ENCODE measurements around the gene L3MBTL2.
"Not testable (repeated sequence)": the region's sequence is repeated elsewhere in the genome, so short reads cannot be mapped to it uniquely, and the experiment has no call there.

The L3MBTL2 gene

DNA sequence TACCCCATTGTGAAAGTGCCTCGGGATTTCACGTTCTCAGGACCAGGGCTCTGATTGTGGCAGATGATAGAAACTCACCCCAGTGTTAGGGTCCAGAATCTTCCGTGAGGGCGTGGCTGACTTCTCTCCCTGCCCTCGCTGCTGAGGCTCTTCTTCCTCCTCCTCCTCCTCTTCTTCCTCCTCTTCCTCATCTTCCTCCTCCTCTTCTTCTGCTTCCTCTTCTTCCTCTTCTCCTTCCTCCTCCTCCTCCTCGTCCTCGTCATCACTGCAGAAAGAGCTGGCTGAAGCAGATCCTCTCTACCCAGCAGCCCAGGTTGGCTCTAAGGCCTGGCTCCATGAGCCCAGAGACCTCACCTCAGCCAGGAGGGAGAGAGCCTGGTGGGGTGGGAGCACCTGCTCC is 49.1 kb downstream of the L3MBTL2 start:
- no peak overlapping the region for H2BK5ac ChIP-seq (ENCODE audit: low read length)
- H3K79me2 ChIP-seq (ENCODE audit: control insufficient read depth, insufficient read depth, low read length), result no peaks in the 10 kb centered on the region
- H3K4me3 ChIP-seq (ENCODE audit: low read length), result no peak overlapping the region
- H3K4ac ChIP-seq (ENCODE audit: low read depth, low read length), result no peak overlapping the region
- H4K8ac ChIP-seq (ENCODE audit: low read depth, low read length), result no peak overlapping the region
- peaks cover 2% of the 10 kb centered on the region for H3K4me1 ChIP-seq (ENCODE audit: control insufficient read depth, low read depth, low read length)
- WGBS (ENCODE audit: extremely low coverage, insufficient coverage, low lambda C conversion rate), result no CpG with 5 or more reads among the region's 7 CpGs
- no peaks in the 10 kb centered on the region for H3K27me3 ChIP-seq (ENCODE audit: insufficient read depth, low read length, poor library complexity)
- no peak overlapping the region for H3K18ac ChIP-seq (ENCODE audit: low read length)
- H2AK5ac ChIP-seq (ENCODE audit: low read length), result no peak overlapping the region
- H3K27ac ChIP-seq (ENCODE audit: low read depth, low read length), result no peak overlapping the region
- DNase-seq, result no peak
- H2BK120ac ChIP-seq (ENCODE audit: low read depth, low read length), result no peak overlapping the region
- H4K5ac ChIP-seq (ENCODE audit: low read length), result no peak overlapping the region
- H3K79me1 ChIP-seq (ENCODE audit: low read length), result peaks cover 2% of the 10 kb centered on the region
- H2BK15ac ChIP-seq (replicated peaks; ENCODE audit: low read depth), result no peak overlapping the region
- H3K9ac ChIP-seq (ENCODE audit: low read length), result no peak overlapping the region
- no peak overlapping the region for H3K56ac ChIP-seq (ENCODE audit: low read length)
- H3K4me2 ChIP-seq (ENCODE audit: low read length), result no peak overlapping the region
- peaks cover 42% of the 10 kb centered on the region for H3K36me3 ChIP-seq (ENCODE audit: control insufficient read depth, insufficient read depth, low read length)
- no peak overlapping the region for H3K23ac ChIP-seq (ENCODE audit: low read length)

DNA sequence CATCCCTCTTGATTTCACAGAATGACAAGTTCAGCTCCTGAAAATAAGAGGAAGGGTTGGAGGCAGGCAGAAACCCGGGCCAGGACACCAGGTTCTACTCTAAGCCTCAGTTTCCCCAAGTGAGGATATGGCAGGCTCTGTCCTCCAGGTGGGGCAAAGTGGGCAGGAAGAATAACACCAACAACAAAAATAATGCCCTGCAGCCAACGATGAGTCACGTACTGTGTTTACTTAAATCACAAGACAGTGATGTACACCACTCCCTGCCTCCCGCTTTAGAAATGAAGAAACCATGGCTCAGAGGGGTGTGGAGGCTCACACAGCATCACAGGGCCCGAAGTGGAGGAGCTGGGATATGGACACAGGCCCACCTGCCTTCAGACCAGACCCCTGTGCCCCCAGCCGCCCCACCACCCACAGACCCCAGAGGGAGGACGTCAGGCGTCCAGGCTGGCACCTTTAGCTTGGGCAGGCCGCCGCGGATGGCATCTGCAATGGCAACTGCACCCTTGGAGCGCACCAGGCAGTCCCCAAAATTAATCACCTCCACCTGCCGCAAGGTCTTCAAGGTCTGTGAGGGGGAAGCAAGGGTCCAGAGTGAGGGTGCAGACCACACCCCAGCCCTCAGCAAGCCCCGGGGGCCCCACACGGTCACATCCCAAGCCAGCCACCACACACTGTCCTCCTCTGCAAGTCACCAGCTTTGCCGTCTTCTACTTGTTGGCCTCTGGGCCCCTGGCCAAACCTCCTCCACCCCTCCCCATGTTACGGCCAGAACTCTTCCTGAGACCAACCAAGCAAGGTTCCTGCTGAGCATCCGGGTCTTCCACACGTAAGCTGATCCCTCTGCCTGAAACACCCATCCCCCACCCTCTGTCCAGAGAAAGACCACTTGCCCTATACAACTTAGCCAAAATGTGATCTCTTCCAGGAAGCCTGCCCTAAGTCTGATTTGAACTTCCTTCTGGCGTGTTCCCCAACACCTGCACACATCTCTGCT is 51.4 kb downstream of the L3MBTL2 start:
- H3K4me3 ChIP-seq (ENCODE audit: low read length), result no peak overlapping the region
- no CpG with 5 or more reads among the region's 20 CpGs for WGBS (ENCODE audit: extremely low coverage, insufficient coverage, low lambda C conversion rate)
- H3K4ac ChIP-seq (ENCODE audit: low read depth, low read length), result no peak overlapping the region
- H4K8ac ChIP-seq (ENCODE audit: low read depth, low read length), result no peak overlapping the region
- DNase-seq, result peak; percentile 50
- H2AK5ac ChIP-seq (ENCODE audit: low read length), result no peak overlapping the region
- peaks cover 2% of the 10 kb centered on the region for H3K4me1 ChIP-seq (ENCODE audit: control insufficient read depth, low read depth, low read length)
- no peaks in the 10 kb centered on the region for H3K79me2 ChIP-seq (ENCODE audit: control insufficient read depth, insufficient read depth, low read length)
- peaks cover 2% of the 10 kb centered on the region for H3K79me1 ChIP-seq (ENCODE audit: low read length)
- H3K56ac ChIP-seq (ENCODE audit: low read length), result no peak overlapping the region
- no peak overlapping the region for H3K27ac ChIP-seq (ENCODE audit: low read depth, low read length)
- no peak overlapping the region for H4K5ac ChIP-seq (ENCODE audit: low read length)
- no peak overlapping the region for H2BK120ac ChIP-seq (ENCODE audit: low read depth, low read length)
- H3K9ac ChIP-seq (ENCODE audit: low read length), result no peak overlapping the region
- no peak overlapping the region for H2BK5ac ChIP-seq (ENCODE audit: low read length)
- H3K4me2 ChIP-seq (ENCODE audit: low read length), result no peak overlapping the region
- no peaks in the 10 kb centered on the region for H3K27me3 ChIP-seq (ENCODE audit: insufficient read depth, low read length, poor library complexity)
- no peak overlapping the region for H2BK15ac ChIP-seq (replicated peaks; ENCODE audit: low read depth)
- H3K23ac ChIP-seq (ENCODE audit: low read length), result no peak overlapping the region
- H3K36me3 ChIP-seq (ENCODE audit: control insufficient read depth, insufficient read depth, low read length), result peaks cover 34% of the 10 kb centered on the region
- H3K18ac ChIP-seq (ENCODE audit: low read length), result no peak overlapping the region

DNA sequence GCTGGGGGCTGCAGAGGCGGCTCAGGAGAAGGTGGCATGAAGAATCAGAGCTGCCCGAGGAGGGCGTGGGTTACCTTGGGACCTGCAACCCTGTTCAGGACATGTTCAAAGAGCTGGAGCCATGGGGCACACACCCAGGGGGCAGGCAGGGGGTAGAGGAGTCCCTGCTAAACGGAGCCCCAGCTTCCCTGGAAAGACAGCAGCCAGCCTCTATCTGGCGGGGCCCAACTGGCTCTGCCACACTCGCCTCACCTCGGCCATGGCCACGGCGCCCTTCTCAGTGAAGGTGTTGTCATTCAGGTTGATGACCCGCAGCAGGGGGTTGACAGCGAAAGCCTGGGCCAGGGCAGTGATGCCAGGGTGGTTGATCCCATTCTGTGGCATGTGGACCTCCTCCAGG is 52.6 kb downstream of the L3MBTL2 start:
- no peaks in the 10 kb centered on the region for H3K27me3 ChIP-seq (ENCODE audit: insufficient read depth, low read length, poor library complexity)
- H2AK5ac ChIP-seq (ENCODE audit: low read length), result no peak overlapping the region
- H2BK120ac ChIP-seq (ENCODE audit: low read depth, low read length), result no peak overlapping the region
- H2BK15ac ChIP-seq (replicated peaks; ENCODE audit: low read depth), result no peak overlapping the region
- H3K79me1 ChIP-seq (ENCODE audit: low read length), result peaks cover 2% of the 10 kb centered on the region
- H3K18ac ChIP-seq (ENCODE audit: low read length), result no peak overlapping the region
- no peak for DNase-seq
- no peak overlapping the region for H4K8ac ChIP-seq (ENCODE audit: low read depth, low read length)
- no peak overlapping the region for H3K27ac ChIP-seq (ENCODE audit: low read depth, low read length)
- no peak overlapping the region for H3K4me3 ChIP-seq (ENCODE audit: low read length)
- WGBS (ENCODE audit: extremely low coverage, insufficient coverage, low lambda C conversion rate), result no CpG with 5 or more reads among the region's 11 CpGs
- no peak overlapping the region for H3K4me2 ChIP-seq (ENCODE audit: low read length)
- peaks cover 2% of the 10 kb centered on the region for H3K4me1 ChIP-seq (ENCODE audit: control insufficient read depth, low read depth, low read length)
- H3K4ac ChIP-seq (ENCODE audit: low read depth, low read length), result no peak overlapping the region
- H3K23ac ChIP-seq (ENCODE audit: low read length), result no peak overlapping the region
- H3K79me2 ChIP-seq (ENCODE audit: control insufficient read depth, insufficient read depth, low read length), result no peaks in the 10 kb centered on the region
- H3K36me3 ChIP-seq (ENCODE audit: control insufficient read depth, insufficient read depth, low read length), result peaks cover 33% of the 10 kb centered on the region
- H3K56ac ChIP-seq (ENCODE audit: low read length), result no peak overlapping the region
- no peak overlapping the region for H4K5ac ChIP-seq (ENCODE audit: low read length)
- H3K9ac ChIP-seq (ENCODE audit: low read length), result no peak overlapping the region
- H2BK5ac ChIP-seq (ENCODE audit: low read length), result no peak overlapping the region

DNA sequence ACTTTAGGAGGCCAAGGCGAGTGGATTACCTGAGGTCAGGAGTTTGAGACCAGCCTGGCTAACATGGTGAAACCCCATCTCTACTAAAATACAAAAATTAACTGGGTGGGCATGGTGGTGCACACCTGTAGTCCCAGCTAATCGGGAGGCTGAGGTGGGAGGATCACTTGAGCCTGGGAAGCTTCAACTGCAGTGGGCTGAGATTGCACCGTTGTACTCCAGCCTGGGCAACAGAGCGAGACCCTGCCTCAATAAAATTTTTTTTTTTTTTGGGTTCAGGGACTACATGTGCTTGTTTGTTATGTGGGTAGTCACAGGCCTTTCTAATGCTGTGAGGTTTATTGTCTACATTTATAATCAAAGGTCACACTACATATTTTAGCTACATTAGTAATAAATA is 54.6 kb downstream of the L3MBTL2 start:
- H3K27me3 ChIP-seq (ENCODE audit: insufficient read depth, low read length, poor library complexity); H2BK120ac ChIP-seq (ENCODE audit: low read depth, low read length); H4K8ac ChIP-seq (ENCODE audit: low read depth, low read length); H3K18ac ChIP-seq (ENCODE audit: low read length); H3K4me1 ChIP-seq (ENCODE audit: control insufficient read depth, low read depth, low read length); H3K23ac ChIP-seq (ENCODE audit: low read length); H3K4me2 ChIP-seq (ENCODE audit: low read length); DNase-seq; H3K4ac ChIP-seq (ENCODE audit: low read depth, low read length); H3K56ac ChIP-seq (ENCODE audit: low read length); H3K79me1 ChIP-seq (ENCODE audit: low read length); H3K27ac ChIP-seq (ENCODE audit: low read depth, low read length); H4K5ac ChIP-seq (ENCODE audit: low read length); H2AK5ac ChIP-seq (ENCODE audit: low read length); H2BK15ac ChIP-seq (replicated peaks; ENCODE audit: low read depth); H3K4me3 ChIP-seq (ENCODE audit: low read length); H3K79me2 ChIP-seq (ENCODE audit: control insufficient read depth, insufficient read depth, low read length); H3K9ac ChIP-seq (ENCODE audit: low read length); H2BK5ac ChIP-seq (ENCODE audit: low read length): not testable (repeated sequence)
- no CpG with 5 or more reads among the region's 4 CpGs for WGBS (ENCODE audit: extremely low coverage, insufficient coverage, low lambda C conversion rate)
- peaks cover 32% of the 10 kb centered on the region for H3K36me3 ChIP-seq (ENCODE audit: control insufficient read depth, insufficient read depth, low read length)

DNA sequence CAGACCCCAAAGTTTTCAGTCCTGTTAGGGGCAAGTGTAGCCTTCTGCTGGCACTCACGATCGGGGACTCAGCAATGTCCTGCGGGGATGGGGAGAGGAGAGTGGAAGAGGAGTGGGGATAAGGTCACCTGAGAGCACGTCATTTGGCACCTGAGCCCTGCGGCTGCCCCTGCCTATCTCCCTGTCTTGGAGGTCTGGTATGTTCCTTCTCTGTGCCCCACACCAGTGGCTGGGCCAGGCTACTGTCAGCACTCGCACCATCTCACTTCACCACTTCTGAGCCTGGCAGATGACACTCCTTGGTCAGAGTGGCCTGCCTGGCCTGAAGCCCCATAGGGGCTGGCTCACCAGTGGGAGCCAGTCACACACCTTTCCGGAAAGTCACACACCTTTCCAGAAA is 55.8 kb downstream of the L3MBTL2 start:
- Histone ChIP-seq H3K23ac (ENCODE audit: low read length) (no peak overlapping the region), H3K27ac (ENCODE audit: low read depth, low read length) (no peak overlapping the region), H2BK5ac (ENCODE audit: low read length) (no peak overlapping the region), H3K9ac (ENCODE audit: low read length) (no peak overlapping the region), H3K56ac (ENCODE audit: low read length) (no peak overlapping the region), H2BK15ac (replicated peaks; ENCODE audit: low read depth) (no peak overlapping the region), H2AK5ac (ENCODE audit: low read length) (no peak overlapping the region), H2BK120ac (ENCODE audit: low read depth, low read length) (no peak overlapping the region), H3K4me1 (ENCODE audit: control insufficient read depth, low read depth, low read length) (peaks cover 2% of the 10 kb centered on the region), H3K4ac (ENCODE audit: low read depth, low read length) (no peak overlapping the region), H3K79me2 (ENCODE audit: control insufficient read depth, insufficient read depth, low read length) (no peaks in the 10 kb centered on the region), H4K8ac (ENCODE audit: low read depth, low read length) (no peak overlapping the region), H3K27me3 (ENCODE audit: insufficient read depth, low read length, poor library complexity) (no peaks in the 10 kb centered on the region), H3K4me2 (ENCODE audit: low read length) (no peak overlapping the region), H3K4me3 (ENCODE audit: low read length) (no peak overlapping the region), H3K36me3 (ENCODE audit: control insufficient read depth, insufficient read depth, low read length) (peaks cover 37% of the 10 kb centered on the region), H3K18ac (ENCODE audit: low read length) (no peak overlapping the region), H4K5ac (ENCODE audit: low read length) (no peak overlapping the region), H3K79me1 (ENCODE audit: low read length) (peaks cover 4% of the 10 kb centered on the region)
- no peak for DNase-seq
- WGBS (ENCODE audit: extremely low coverage, insufficient coverage, low lambda C conversion rate), result no CpG with 5 or more reads among the region's 7 CpGs
